GM10248 (cell line): ENCODE data around the gene SYVN1.
A peak's percentile ranks its signal among the peaks of the same experiment; 100 is the strongest.

Source experiments
- CTCF ChIA-PET: fragments of 300-600 bp; sonication (Branson Sonifier 250); formaldehyde crosslinking; extraction: SDS; loops from one replicate; lab custom pipeline; 2021; ENCODE audit warnings: antibody characterized with exemption; lab: Yijun Ruan, JAX
- POLR2A ChIA-PET: fragments of 350-650 bp; sonication (Branson Sonifier 250); formaldehyde crosslinking; extraction: SDS; loops from one replicate; lab custom pipeline; 2020; ENCODE audit warnings: antibody characterized with exemption; lab: Yijun Ruan, JAX
- DNase-seq: peaks from one replicate; pipeline ENCODE4 v3.0.0; 2012; ENCODE audit errors: extremely low spot score
- CTCF ChIP-seq: IDR thresholded peaks from 2 replicates; pipeline ENCODE4 v1.5.1; 2012; ENCODE audit warnings: mild to moderate bottlenecking, low read depth; ENCODE audit errors: extremely low read depth, missing control alignments, control extremely low read depth

SYVN1 gene

GRCh38 chr11:65111744-65112545 is 22.4 kb downstream of the SYVN1 start, which contains the start of gene TM7SF2:
TSS of gene TM7SF2 (plus strand) at chr11:65111872. CDS start at chr11:65112016, 144 bp downstream.
- no peak for TF ChIP-seq CTCF
- POLR2A ChIA-PET = interaction anchor here (0.7 to 4.0 kb wide), 5 partner anchors 10 to 23 kb away, joined by 3 to 14 read pairs (median 3); partner anchors contain the start of genes FAU and MRPL49
- DNase-seq = peak; percentile 98
- CTCF ChIA-PET = interaction anchor here (1.0 to 7.5 kb wide), 34 partner anchors 9 to 327 kb away, joined by 3 to 165 read pairs (median 5); partner anchors contain the start of genes ARL2, CAPN1, CDC42BPG and CDC42EP2

GRCh38 chr11:65111159-65111743 is 23.1 kb downstream of the SYVN1 start:
- CTCF ChIA-PET = interaction anchor here (0.7 to 7.5 kb wide), 36 partner anchors 10 to 326 kb away, joined by 3 to 165 read pairs (median 7); partner anchors contain the start of genes ARL2, CAPN1, CDC42BPG and CDC42EP2
- no peak for TF ChIP-seq CTCF
- POLR2A ChIA-PET = interaction anchor here (0.6 to 4.0 kb wide), 6 partner anchors 11 to 1004 kb away, joined by 3 to 14 read pairs (median 3); partner anchors contain the start of genes FAU and MRPL49
- DNase-seq = no peak

GRCh38 chr11:65110354-65110861 is 23.9 kb downstream of the SYVN1 start:
- DNase-seq = peak; percentile 90
- peak; percentile 95 for TF ChIP-seq CTCF
- POLR2A ChIA-PET = interaction anchor here (0.5 to 4.0 kb wide), 5 partner anchors 11 to 314 kb away, joined by 3 to 14 read pairs (median 3); partner anchors contain the start of genes ARL2, FAU and MRPL49
- CTCF ChIA-PET = interaction anchor here (0.6 to 7.5 kb wide), 40 partner anchors 11 to 325 kb away, joined by 3 to 165 read pairs (median 5); partner anchors contain the start of genes ARL2, CAPN1, CDC42BPG and CDC42EP2

- ChIA-PET POLR2A (interaction anchor here (0.5 to 4.0 kb wide), 4 partner anchors 10 to 242 kb away, joined by 3 to 14 read pairs (median 4); partner anchors contain the start of genes ARL2, FAU and MRPL49), CTCF (interaction anchor here (0.6 to 7.5 kb wide), 34 partner anchors 11 to 324 kb away, joined by 3 to 165 read pairs (median 7); partner anchors contain the start of genes ARL2, CAPN1, CDC42BPG and CDC42EP2)
- no peak for DNase-seq
- no peak for TF ChIP-seq CTCF
Observed at GRCh38 chr11:65109231-65110198, 24.8 kb downstream of the SYVN1 start.

- ChIA-PET CTCF (interaction anchor here (0.7 to 7.5 kb wide), 10 partner anchors 10 to 258 kb away, joined by 3 to 165 read pairs (median 20); partner anchors contain the start of genes ARL2, CAPN1, CDC42EP2 and VPS51), POLR2A (no interaction called here)
- no peak for TF ChIP-seq CTCF
- no peak for DNase-seq
Observed at GRCh38 chr11:65108469-65109123, 25.7 kb downstream of the SYVN1 start.
